Lower lobe of right lung (tissue), 2 donors: ENCODE data around the gene ATP13A3. TPM values are rescaled to one million over a fixed set of nuclear protein-coding genes. Genes with fewer than 3 reads are reported as not detected.
A peak's percentile ranks its signal among the peaks of the same experiment; 100 is the strongest.

Experiments used
- ATAC-seq, 2 donors: fragments of 200-7000 bp; cut with Tn5 transposase; one replicate each; pipeline ENCODE4 v1.9.1; 2020 to 2022; ENCODE audit warnings: mild to moderate bottlenecking in 2 of 2, moderate library complexity in 2 of 2
- DNase-seq: peaks from one replicate; pipeline ENCODE4 v3.0.0-alpha.2; 2020
- H3K27ac ChIP-seq: fragments of 200-600 bp; one replicate; pipeline ENCODE4 v1.8.0; 2022
- H3K27me3 ChIP-seq: fragments of 200-600 bp; one replicate; pipeline ENCODE4 v1.8.0; 2022; ENCODE audit warnings: low read depth
- H3K36me3 ChIP-seq: fragments of 200-600 bp; one replicate; pipeline ENCODE4 v1.8.0; 2022; ENCODE audit warnings: mild to moderate bottlenecking
- H3K4me1 ChIP-seq: fragments of 200-600 bp; one replicate; pipeline ENCODE4 v1.8.0; 2022
- H3K4me3 ChIP-seq: fragments of 200-600 bp; one replicate; pipeline ENCODE4 v1.8.0; 2022; ENCODE audit warnings: mild to moderate bottlenecking
- H3K9me3 ChIP-seq: fragments of 200-600 bp; one replicate; pipeline ENCODE4 v1.8.0; 2022
- CTCF ChIP-seq: fragments of 200-600 bp; IDR thresholded peaks from one replicate; pipeline ENCODE4 v1.8.0; 2022; ENCODE audit warnings: antibody characterized with exemption, mild to moderate bottlenecking
- intact Hi-C: fragments of 100-400 bp; cut with DNase I; formaldehyde crosslinking; loops from one replicate; pipeline ENCODE4 v1.11.0; 2022
- total RNA-seq: library from RNA; stranded (reverse); fragmentation: NEBNext Ultra II Directional; extraction: Animal tissue kit (Norgen Biotek cat#: 25700); gene quantifications from one replicate; pipeline ENCODE4 v1.2.1, GENCODE V29; 2021
- donor health status: DM: no; HTN: yes; CAD: no; lungs with severe emphysema.

The ATP13A3 gene
- total RNA-seq, 1 donor from 2014 or later = 84.8 TPM

GRCh38 chr3:194395778-194396538 lies 90.8 kb downstream of the ATP13A3 start:
- Histone ChIP-seq H3K36me3 (no peaks in the 10 kb centered on the region), H3K4me3 (peak overlapping the region; percentile 39), H3K4me1 (peaks cover 29% of the 10 kb centered on the region), H3K27me3 (peaks cover 28% of the 10 kb centered on the region), H3K27ac (peak overlapping the region; percentile 31), H3K9me3 (no peaks in the 10 kb centered on the region)
- intact Hi-C loops = loop anchor here (10.0 kb wide), 1 partner anchor 51 kb away; no protein-coding TSS in a partner anchor
- TF ChIP-seq CTCF = no peak
- DNase-seq = no peak
- ATAC-seq = peak; percentile 60 to 69

- no peak for DNase-seq
- H3K27ac ChIP-seq = no peak overlapping the region
- no peaks in the 10 kb centered on the region for H3K9me3 ChIP-seq
- no peaks in the 10 kb centered on the region for H3K36me3 ChIP-seq
- H3K4me3 ChIP-seq = no peak overlapping the region
- TF ChIP-seq CTCF = no peak
- no peak for ATAC-seq
- intact Hi-C loops = loop anchor here (10.0 kb wide), 1 partner anchor 50 kb away; no protein-coding TSS in a partner anchor
- peaks cover 29% of the 10 kb centered on the region for H3K4me1 ChIP-seq
- H3K27me3 ChIP-seq = peaks cover 28% of the 10 kb centered on the region
Measured at GRCh38 chr3:194395212-194395611, 91.6 kb downstream of the ATP13A3 start.

- no peak for TF ChIP-seq CTCF
- ATAC-seq = no peak
- H3K4me1 ChIP-seq = peaks cover 17% of the 10 kb centered on the region
- no peaks in the 10 kb centered on the region for H3K36me3 ChIP-seq
- no peak for DNase-seq
- H3K4me3 ChIP-seq = no peak overlapping the region
- no peak overlapping the region for H3K27ac ChIP-seq
- H3K9me3 ChIP-seq = no peaks in the 10 kb centered on the region
- intact Hi-C loops = loop anchor here (10.0 kb wide), 1 partner anchor 48 kb away; no protein-coding TSS in a partner anchor
- peaks cover 18% of the 10 kb centered on the region for H3K27me3 ChIP-seq
Measured at GRCh38 chr3:194392576-194392975, 94.2 kb downstream of the ATP13A3 start.

GRCh38 chr3:194390835-194391234 lies 96.0 kb downstream of the ATP13A3 start:
- H3K4me1 ChIP-seq = no peaks in the 10 kb centered on the region
- peaks cover 7% of the 10 kb centered on the region for H3K27me3 ChIP-seq
- no peaks in the 10 kb centered on the region for H3K36me3 ChIP-seq
- no peak for TF ChIP-seq CTCF
- no peak overlapping the region for H3K27ac ChIP-seq
- no peak overlapping the region for H3K4me3 ChIP-seq
- ATAC-seq (no peak), DNase-seq (no peak)
- no peaks in the 10 kb centered on the region for H3K9me3 ChIP-seq
- intact Hi-C loops = loop anchor here (10.0 kb wide), 1 partner anchor 46 kb away; no protein-coding TSS in a partner anchor

GRCh38 chr3:194389269-194389668 lies 97.5 kb downstream of the ATP13A3 start:
- DNase-seq = no peak
- Histone ChIP-seq H3K36me3 (no peaks in the 10 kb centered on the region), H3K27me3 (peaks cover 7% of the 10 kb centered on the region), H3K4me1 (no peaks in the 10 kb centered on the region), H3K9me3 (no peaks in the 10 kb centered on the region), H3K27ac (no peak overlapping the region), H3K4me3 (no peak overlapping the region)
- intact Hi-C loops = no loop called here
- no peak for ATAC-seq
- TF ChIP-seq CTCF = no peak
